Measurements from ENCODE around the gene NSG2. TPM values are rescaled to one million over a fixed set of nuclear protein-coding genes. Genes with fewer than 3 reads are reported as not detected.
"Not testable (repeated sequence)": the region's sequence is repeated elsewhere in the genome, so short reads cannot be mapped to it uniquely, and the experiment has no call there.

The NSG2 gene
- polyA plus RNA-seq, 1 donor = 22.6 TPM

DNA sequence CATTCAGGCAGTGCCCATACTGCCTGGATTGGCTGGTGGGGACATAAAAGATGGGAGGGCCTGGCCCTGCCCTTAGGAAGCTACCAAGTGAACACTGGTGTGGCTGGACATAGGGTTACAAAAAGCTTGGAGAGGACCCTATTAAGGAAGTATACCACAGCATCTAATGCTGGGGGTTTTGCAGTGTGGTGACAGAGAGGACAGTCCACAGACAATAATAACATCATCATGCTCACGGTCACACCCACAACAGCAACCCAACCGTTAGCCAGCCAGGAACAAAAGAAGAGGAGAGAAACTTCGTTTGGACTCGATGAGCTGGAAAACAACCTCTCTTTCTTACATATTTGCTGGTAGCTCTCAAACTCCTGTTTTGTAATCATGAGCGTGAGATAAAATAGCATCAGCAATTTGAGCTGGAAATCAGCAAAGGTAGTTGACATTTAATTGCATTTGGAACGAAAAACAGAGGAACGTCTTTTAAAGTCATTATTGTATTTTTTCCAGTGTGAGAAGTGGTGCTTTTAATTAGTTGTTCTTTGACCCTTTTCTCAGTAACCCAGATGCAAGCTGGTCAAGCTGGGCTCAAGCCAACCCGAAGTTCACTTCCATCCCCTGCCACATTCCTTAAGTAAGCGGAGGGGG lies 73.4 kb downstream of the NSG2 start:
- no peak for DNase-seq
- no peaks in the 10 kb centered on the region for H3K4me1 ChIP-seq (ENCODE audit: control insufficient read depth, insufficient read depth, low read length)
- H3K9me3 ChIP-seq (ENCODE audit: control insufficient read depth, low read depth, low read length) = no peaks in the 10 kb centered on the region
- no peaks in the 10 kb centered on the region for H3K27me3 ChIP-seq (ENCODE audit: control insufficient read depth, insufficient read depth, low read length)
- 79% methylated on average over 2 of the region's 9 CpGs for WGBS (ENCODE audit: insufficient coverage, low lambda C conversion rate)
- no peaks in the 10 kb centered on the region for H3K36me3 ChIP-seq (ENCODE audit: control insufficient read depth, insufficient read depth, low read length)
- no peak overlapping the region for H3K27ac ChIP-seq (ENCODE audit: low read length)
- H3K4me3 ChIP-seq (ENCODE audit: low read length) = no peak overlapping the region

DNA sequence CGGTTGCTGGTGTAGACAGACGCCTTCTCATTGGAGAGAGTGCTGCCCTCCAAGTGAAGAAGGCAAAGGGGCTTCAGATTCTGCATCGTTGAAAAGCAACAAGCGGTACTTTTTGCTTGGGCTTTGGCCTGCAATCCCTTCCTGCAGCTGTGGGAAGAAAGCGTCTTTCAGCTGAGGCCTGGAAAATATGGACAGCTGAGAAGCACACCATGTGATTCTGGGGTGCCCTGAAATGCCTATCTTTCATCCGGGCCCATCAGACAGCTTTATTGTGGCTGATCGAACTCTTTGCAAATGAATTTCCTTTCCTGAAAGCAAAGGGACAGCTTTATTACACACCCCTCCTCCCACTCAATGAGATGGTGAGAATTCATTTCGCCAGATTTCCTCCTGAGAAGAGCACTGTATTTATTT lies 74.0 kb downstream of the NSG2 start:
- WGBS (ENCODE audit: insufficient coverage, low lambda C conversion rate) = no CpG with 5 or more reads among the region's 8 CpGs
- Histone ChIP-seq H3K4me1 (ENCODE audit: control insufficient read depth, insufficient read depth, low read length) (no peaks in the 10 kb centered on the region), H3K9me3 (ENCODE audit: control insufficient read depth, low read depth, low read length) (no peaks in the 10 kb centered on the region), H3K27me3 (ENCODE audit: control insufficient read depth, insufficient read depth, low read length) (no peaks in the 10 kb centered on the region), H3K27ac (ENCODE audit: low read length) (no peak overlapping the region), H3K4me3 (ENCODE audit: low read length) (no peak overlapping the region), H3K36me3 (ENCODE audit: control insufficient read depth, insufficient read depth, low read length) (no peaks in the 10 kb centered on the region)
- DNase-seq = no peak

- no peak overlapping the region for H3K27ac ChIP-seq (ENCODE audit: low read length)
- no peaks in the 10 kb centered on the region for H3K27me3 ChIP-seq (ENCODE audit: control insufficient read depth, insufficient read depth, low read length)
- no peak overlapping the region for H3K4me3 ChIP-seq (ENCODE audit: low read length)
- H3K36me3 ChIP-seq (ENCODE audit: control insufficient read depth, insufficient read depth, low read length) = no peaks in the 10 kb centered on the region
- no peak for DNase-seq
- no peaks in the 10 kb centered on the region for H3K4me1 ChIP-seq (ENCODE audit: control insufficient read depth, insufficient read depth, low read length)
- WGBS (ENCODE audit: insufficient coverage, low lambda C conversion rate) = no CpG with 5 or more reads among the region's 1 CpG
- H3K9me3 ChIP-seq (ENCODE audit: control insufficient read depth, low read depth, low read length) = no peaks in the 10 kb centered on the region
Observed at GRCh38 chr5:174120401-174121005, 75.0 kb downstream of the NSG2 start.

- Histone ChIP-seq H3K9me3 (ENCODE audit: control insufficient read depth, low read depth, low read length) (no peaks in the 10 kb centered on the region), H3K4me1 (ENCODE audit: control insufficient read depth, insufficient read depth, low read length) (no peaks in the 10 kb centered on the region), H3K27ac (ENCODE audit: low read length) (no peak overlapping the region), H3K4me3 (ENCODE audit: low read length) (no peak overlapping the region), H3K27me3 (ENCODE audit: control insufficient read depth, insufficient read depth, low read length) (no peaks in the 10 kb centered on the region), H3K36me3 (ENCODE audit: control insufficient read depth, insufficient read depth, low read length) (no peaks in the 10 kb centered on the region)
- no peak for DNase-seq
- 100% methylated on average over 1 of the region's 1 CpG for WGBS (ENCODE audit: insufficient coverage, low lambda C conversion rate)
Observed at GRCh38 chr5:174134545-174134944, 89.0 kb downstream of the NSG2 start.

DNA sequence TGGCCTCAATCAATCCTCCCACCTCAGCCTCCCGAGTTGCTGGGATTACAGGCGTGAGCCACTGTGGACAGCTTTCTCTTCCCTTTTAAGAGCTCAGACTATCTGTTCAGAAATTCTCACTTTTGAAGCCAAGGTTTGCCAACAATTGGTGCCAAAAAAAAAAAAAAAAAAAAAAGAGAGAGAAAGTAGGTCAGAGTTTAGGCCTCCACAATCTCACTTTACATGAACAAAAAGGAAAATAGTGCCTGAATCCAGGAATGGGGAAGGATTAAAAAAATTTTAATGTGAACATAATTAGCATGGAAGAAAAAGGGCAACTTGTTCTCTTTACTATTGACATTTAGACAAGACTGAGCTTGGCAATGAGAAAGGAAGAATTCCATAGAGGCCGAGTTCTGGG lies 94.1 kb downstream of the NSG2 start:
- H3K4me1 ChIP-seq (ENCODE audit: control insufficient read depth, insufficient read depth, low read length) = no peaks in the 10 kb centered on the region
- no peak overlapping the region for H3K27ac ChIP-seq (ENCODE audit: low read length)
- no CpG with 5 or more reads among the region's 3 CpGs for WGBS (ENCODE audit: insufficient coverage, low lambda C conversion rate)
- H3K36me3 ChIP-seq (ENCODE audit: control insufficient read depth, insufficient read depth, low read length) = no peaks in the 10 kb centered on the region
- H3K4me3 ChIP-seq (ENCODE audit: low read length) = no peak overlapping the region
- H3K9me3 ChIP-seq (ENCODE audit: control insufficient read depth, low read depth, low read length) = no peaks in the 10 kb centered on the region
- no peaks in the 10 kb centered on the region for H3K27me3 ChIP-seq (ENCODE audit: control insufficient read depth, insufficient read depth, low read length)
- no peak for DNase-seq

DNA sequence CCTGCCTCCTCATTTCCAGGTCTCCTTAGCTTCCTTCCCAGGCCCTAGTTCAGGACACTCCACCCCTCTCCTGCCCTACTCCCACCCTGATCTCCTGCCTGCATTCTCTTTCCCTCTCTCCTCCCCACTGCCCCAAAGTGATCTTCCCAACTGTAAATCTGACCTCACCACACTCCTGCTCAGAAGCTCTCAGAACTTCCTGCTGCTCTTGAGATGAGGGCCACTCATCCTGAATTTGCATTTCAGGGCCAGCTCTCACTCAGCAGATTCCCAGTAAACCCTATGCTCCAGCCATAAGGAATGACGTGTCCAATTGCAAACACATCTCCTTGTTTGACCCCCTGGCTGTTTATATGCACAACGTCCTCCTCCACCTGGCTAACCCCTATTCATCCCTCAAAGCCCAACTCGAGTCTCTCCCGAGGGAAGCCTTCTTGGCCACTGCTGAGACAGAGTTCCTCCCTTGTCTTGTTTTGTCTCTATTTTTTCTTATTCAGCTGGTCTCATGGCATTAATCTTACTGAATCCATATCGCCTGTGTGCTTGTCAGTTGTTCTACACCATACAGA lies 95.0 kb downstream of the NSG2 start:
- no CpG with 5 or more reads among the region's 5 CpGs for WGBS (ENCODE audit: insufficient coverage, low lambda C conversion rate)
- Histone ChIP-seq H3K27ac (ENCODE audit: low read length) (no peak overlapping the region), H3K9me3 (ENCODE audit: control insufficient read depth, low read depth, low read length) (no peaks in the 10 kb centered on the region), H3K27me3 (ENCODE audit: control insufficient read depth, insufficient read depth, low read length) (no peaks in the 10 kb centered on the region), H3K4me1 (ENCODE audit: control insufficient read depth, insufficient read depth, low read length) (no peaks in the 10 kb centered on the region), H3K4me3 (ENCODE audit: low read length) (no peak overlapping the region), H3K36me3 (ENCODE audit: control insufficient read depth, insufficient read depth, low read length) (no peaks in the 10 kb centered on the region)
- no peak for DNase-seq

DNA sequence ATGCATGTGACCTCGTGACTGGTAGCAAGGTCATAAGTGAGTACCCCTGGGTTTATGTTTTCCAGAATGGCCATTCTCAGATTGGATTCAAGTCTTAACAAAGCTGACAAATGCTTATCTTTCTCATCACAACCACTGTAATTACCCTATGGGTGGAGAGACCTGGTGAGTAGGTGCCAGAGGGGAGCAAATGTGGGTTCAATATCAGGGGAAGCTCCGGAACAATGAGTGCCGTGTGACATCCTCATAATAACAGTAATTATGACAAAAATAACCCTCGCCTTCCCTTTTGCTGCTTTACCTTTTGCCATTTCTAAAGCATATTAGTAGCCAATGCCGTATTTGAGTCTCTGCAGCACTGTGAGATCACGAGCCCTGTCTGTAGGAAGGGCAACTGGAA lies 95.9 kb downstream of the NSG2 start:
- Histone ChIP-seq H3K4me3 (ENCODE audit: low read length) (no peak overlapping the region), H3K4me1 (ENCODE audit: control insufficient read depth, insufficient read depth, low read length) (no peaks in the 10 kb centered on the region), H3K27me3 (ENCODE audit: control insufficient read depth, insufficient read depth, low read length) (no peaks in the 10 kb centered on the region), H3K36me3 (ENCODE audit: control insufficient read depth, insufficient read depth, low read length) (no peaks in the 10 kb centered on the region), H3K9me3 (ENCODE audit: control insufficient read depth, low read depth, low read length) (no peaks in the 10 kb centered on the region), H3K27ac (ENCODE audit: low read length) (no peak overlapping the region)
- WGBS (ENCODE audit: insufficient coverage, low lambda C conversion rate) = no CpG with 5 or more reads among the region's 6 CpGs
- no peak for DNase-seq

DNA sequence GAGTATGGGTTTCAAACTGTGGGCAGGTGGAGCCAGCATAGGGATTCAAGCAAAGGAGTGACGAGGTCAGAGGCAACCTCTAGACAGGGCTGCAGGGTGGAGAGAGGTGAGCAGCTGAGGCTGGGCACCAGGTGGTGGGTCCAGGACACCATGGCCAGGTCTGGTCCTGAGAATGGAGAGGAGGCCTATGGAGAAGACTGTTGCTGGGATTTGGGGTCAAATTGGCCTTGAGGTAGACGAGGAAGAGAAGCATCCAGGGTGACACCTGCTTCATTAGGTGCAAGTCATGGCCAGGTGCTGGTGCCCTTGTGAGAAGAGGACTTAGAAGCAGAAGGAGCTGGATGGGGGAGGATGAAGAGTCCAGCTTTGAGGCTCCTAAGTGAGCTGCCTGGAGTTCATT lies 99.6 kb downstream of the NSG2 start:
- Histone ChIP-seq H3K4me1 (ENCODE audit: control insufficient read depth, insufficient read depth, low read length) (no peaks in the 10 kb centered on the region), H3K27ac (ENCODE audit: low read length) (no peak overlapping the region), H3K36me3 (ENCODE audit: control insufficient read depth, insufficient read depth, low read length) (no peaks in the 10 kb centered on the region), H3K4me3 (ENCODE audit: low read length) (no peak overlapping the region), H3K27me3 (ENCODE audit: control insufficient read depth, insufficient read depth, low read length) (no peaks in the 10 kb centered on the region), H3K9me3 (ENCODE audit: control insufficient read depth, low read depth, low read length) (no peaks in the 10 kb centered on the region)
- 80% methylated on average over 1 of the region's 2 CpGs for WGBS (ENCODE audit: insufficient coverage, low lambda C conversion rate)
- no peak for DNase-seq

- DNase-seq = peak; percentile 7 to 9
- H3K4me1 ChIP-seq (ENCODE audit: control insufficient read depth, insufficient read depth, low read length) = no peaks in the 10 kb centered on the region
- H3K27me3 ChIP-seq (ENCODE audit: control insufficient read depth, insufficient read depth, low read length) = no peaks in the 10 kb centered on the region
- no CpG with 5 or more reads among the region's 5 CpGs for WGBS (ENCODE audit: insufficient coverage, low lambda C conversion rate)
- H3K36me3 ChIP-seq (ENCODE audit: control insufficient read depth, insufficient read depth, low read length) = no peaks in the 10 kb centered on the region
- H3K4me3 ChIP-seq (ENCODE audit: low read length) = no peak overlapping the region
- peak overlapping the region; percentile 31 for H3K27ac ChIP-seq (ENCODE audit: low read length)
- H3K9me3 ChIP-seq (ENCODE audit: control insufficient read depth, low read depth, low read length) = no peaks in the 10 kb centered on the region
Observed at GRCh38 chr5:174145821-174146220, 100.3 kb downstream of the NSG2 start.

- no peaks in the 10 kb centered on the region for H3K9me3 ChIP-seq (ENCODE audit: control insufficient read depth, low read depth, low read length)
- H3K4me3 ChIP-seq (ENCODE audit: low read length) = no peak overlapping the region
- no peaks in the 10 kb centered on the region for H3K36me3 ChIP-seq (ENCODE audit: control insufficient read depth, insufficient read depth, low read length)
- DNase-seq = no peak
- no CpG with 5 or more reads among the region's 6 CpGs for WGBS (ENCODE audit: insufficient coverage, low lambda C conversion rate)
- no peak overlapping the region for H3K27ac ChIP-seq (ENCODE audit: low read length)
- no peaks in the 10 kb centered on the region for H3K4me1 ChIP-seq (ENCODE audit: control insufficient read depth, insufficient read depth, low read length)
- H3K27me3 ChIP-seq (ENCODE audit: control insufficient read depth, insufficient read depth, low read length) = no peaks in the 10 kb centered on the region
Observed at GRCh38 chr5:174146556-174146955, 101.0 kb downstream of the NSG2 start.

DNA sequence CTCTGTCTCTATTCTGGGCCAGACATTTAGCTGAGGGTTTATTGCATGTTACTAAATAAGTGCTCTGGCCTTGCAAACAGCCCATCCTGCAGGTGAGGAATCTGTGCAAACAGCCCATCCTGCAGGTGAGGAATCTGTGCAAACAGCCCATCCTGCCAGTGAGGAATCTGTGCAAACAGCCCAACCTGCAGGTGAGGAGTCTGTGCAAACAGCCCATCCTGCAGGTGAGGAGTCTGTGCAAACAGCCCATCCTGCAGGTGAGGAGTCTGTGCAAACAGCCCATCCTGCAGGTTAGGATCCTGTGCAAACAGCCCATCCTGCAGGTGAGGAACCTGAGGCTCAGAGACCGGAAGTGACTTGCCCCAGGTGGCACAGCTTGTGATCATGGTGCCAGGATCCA lies 101.5 kb downstream of the NSG2 start:
- H3K27me3 ChIP-seq (ENCODE audit: control insufficient read depth, insufficient read depth, low read length); H3K4me1 ChIP-seq (ENCODE audit: control insufficient read depth, insufficient read depth, low read length); H3K4me3 ChIP-seq (ENCODE audit: low read length); H3K27ac ChIP-seq (ENCODE audit: low read length); DNase-seq; H3K9me3 ChIP-seq (ENCODE audit: control insufficient read depth, low read depth, low read length); H3K36me3 ChIP-seq (ENCODE audit: control insufficient read depth, insufficient read depth, low read length): not testable (repeated sequence)
- WGBS (ENCODE audit: insufficient coverage, low lambda C conversion rate) = no CpG with 5 or more reads among the region's 1 CpG
